GM19372 (cell line): ENCODE data around the gene ERICH6.

Source experiments
- ATAC-seq: cut with Tn5 transposase; IDR thresholded peaks from one replicate; pipeline ENCODE4 v1.9.1; 2021; ENCODE audit warnings: mild to moderate bottlenecking, low read depth, moderate library complexity; ENCODE audit not compliant: unreplicated experiment

ERICH6 gene

DNA sequence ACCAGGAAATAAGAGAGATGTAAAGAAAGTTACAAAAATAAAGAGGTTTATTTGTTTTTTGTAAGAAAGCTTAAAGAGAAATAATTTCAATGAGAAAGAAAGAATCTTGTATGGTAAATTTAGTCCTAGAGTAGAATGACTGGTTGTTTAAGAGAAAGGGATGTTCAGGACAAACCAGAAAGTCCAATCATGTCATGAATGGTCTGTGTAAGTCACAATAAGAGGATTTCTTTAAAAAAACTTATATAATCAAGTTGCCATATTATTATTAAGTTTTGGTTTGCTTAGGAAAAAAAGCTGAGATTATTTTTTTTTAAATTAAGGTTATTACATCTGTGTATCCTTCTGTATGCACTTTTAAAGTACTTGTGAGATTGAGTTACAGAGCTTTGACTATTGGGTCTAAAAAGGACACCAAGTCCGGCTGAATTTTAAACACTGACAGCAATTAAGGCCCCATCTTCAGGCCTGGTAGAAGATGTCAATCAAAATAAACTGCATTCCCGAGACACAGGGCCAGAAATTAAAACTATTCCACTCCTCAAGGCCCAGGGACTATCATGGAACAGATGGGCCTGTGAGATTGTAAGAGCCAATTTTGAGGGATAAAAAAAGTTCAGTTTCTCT is 12.2 kb downstream of the ERICH6 start:
- no peak for ATAC-seq

DNA sequence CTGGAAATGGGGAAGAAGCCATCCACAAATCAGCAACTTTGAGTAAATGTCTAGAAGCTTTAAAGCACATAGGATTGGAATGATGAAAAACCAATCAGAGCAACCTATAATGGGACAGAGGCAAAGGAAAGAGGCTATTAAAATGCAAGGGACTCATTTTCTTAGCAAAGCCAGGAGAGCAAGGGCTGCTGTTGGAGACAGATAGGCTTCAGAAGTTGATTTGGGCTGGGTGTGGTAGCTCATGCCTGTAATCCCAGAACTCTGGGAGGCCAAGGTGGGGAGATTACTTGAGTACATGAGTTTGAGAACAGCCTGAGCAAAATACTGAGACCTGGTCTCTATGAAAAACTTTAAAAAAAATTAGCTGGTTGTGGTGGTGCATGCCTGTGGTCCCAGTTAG is 16.1 kb downstream of the ERICH6 start:
- no peak for ATAC-seq

DNA sequence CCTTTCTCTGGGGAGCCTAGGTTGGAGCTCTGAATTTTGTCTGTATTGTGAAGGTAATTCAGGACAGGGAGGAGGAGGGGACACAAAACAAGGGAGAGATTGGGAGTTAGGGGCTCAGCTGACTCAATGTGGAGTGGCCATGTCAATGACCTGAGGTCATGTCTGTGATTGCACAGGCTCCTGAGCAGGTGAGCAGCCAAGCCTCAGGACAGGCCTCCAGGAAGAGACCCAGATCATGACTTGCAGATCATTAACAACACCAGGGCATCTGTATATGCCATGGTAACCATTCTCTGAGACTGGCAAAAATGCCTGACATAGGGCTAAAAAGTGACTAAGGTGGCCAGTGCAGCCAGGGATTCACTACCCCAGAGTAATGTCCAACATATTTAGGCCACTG is 20.9 kb downstream of the ERICH6 start:
- no peak for ATAC-seq

DNA sequence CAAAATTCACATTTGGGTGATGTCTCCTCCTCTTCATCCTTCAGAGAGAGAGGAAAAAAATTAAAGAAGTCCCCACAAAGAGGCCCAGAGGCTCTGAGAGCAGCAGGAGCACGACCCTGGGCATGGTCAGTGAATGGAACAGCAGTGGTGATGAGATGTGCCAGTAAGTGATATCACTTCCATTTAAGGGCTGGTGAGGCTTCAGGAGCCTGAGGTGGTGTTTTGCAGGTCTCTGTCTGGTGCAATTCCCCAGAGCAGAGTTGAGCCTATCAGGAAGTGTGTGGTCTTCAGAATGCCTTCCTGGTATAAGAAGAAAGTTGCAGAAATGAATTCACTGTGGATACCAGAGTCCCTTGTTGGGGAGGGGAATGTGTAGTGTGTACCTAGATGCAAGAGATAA is 21.4 kb downstream of the ERICH6 start:
- no peak for ATAC-seq

DNA sequence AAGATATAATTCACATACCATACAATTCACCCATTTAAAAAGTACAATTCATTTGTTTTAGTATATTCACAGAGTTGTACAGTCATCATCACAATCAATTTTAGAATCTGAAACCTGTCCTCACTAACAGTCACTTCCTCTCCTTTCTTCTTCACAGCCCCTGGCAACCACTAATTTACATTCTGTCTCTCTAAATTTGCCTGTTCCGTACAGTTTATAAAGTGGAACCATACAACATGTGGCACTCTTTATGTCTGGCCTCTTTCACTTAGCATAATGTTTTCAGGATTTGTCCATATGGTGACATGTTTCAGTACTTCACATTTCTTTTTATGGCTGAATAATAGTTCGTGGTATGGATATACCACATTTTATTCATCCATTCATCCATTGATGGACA is 22.7 kb downstream of the ERICH6 start:
- ATAC-seq = peak; percentile 84

DNA sequence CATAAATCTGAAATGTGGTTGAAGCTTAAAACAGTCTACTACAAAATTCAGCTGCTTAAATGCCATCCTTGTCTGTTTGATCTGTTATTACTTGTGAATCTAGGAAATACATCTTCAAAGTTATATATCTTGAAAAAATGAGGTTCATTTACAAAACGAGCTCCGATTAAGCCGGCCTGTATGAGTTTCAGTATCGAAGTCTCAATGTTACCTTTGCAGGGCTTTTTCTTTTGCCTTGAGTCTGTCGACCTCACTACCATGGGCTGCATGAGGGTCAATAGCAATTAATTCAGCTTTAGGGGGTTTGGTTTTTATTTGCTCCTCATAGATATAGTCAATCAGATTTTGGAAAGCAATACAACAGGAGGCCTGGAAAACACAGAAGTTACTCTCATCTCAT is 23.2 kb downstream of the ERICH6 start:
- ATAC-seq = peak; percentile 14

DNA sequence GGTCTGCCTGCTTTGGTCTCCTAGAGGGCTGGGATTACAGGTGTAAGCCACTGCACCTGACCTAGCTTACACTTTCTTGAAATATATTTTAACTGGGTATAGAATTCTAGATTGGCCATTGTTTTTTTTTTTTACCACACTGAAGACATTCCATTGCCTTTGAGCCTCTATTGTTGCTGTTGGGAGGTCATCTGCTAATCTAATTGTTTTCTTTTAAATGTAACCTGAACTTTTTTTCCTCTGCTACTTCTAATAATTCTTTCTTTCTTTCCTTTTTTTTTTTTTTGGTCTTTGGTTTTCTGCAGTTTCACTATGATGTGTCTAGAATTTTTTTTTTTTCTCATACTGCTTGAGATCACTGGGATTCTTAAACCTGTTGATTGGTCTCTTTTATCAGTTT is 28.1 kb downstream of the ERICH6 start:
- no peak for ATAC-seq

DNA sequence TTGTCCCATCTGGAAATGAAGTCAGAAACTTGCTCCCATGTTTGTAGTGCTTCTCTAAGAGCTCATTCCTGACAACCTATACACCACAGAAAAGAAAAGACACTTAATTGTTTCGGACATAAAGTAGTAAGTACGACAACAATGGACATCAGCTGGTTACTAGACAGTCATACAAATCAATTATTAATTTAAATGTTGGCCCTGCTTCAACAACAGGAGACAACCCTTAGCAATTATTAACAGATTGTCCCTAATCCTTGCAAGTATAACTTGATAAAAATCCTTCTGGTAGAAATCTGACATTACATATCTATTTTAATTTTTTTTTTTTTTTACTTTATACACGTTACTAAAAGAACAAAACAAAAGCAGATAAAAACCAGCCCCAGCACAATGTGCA is 29.8 kb downstream of the ERICH6 start:
- ATAC-seq = no peak

DNA sequence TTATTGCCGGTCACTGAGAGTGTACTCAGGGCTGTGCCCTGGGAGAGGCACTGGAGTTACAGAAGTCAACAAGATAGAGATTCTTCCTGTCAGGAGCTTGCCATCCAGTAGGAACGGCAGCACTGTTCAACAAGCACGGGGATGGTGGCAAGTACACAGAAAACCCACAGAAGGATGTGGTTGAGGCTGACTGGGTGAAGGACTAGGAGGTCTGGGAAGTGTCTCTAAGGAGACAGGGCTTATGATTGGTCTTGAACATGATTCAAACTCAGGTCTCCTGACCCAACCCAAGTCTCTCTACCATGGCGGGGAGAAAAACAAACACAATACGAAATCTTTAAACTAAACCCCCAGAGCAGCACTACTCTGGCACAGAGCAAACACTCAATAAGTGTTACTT is 37.6 kb downstream of the ERICH6 start:
- ATAC-seq = no peak

DNA sequence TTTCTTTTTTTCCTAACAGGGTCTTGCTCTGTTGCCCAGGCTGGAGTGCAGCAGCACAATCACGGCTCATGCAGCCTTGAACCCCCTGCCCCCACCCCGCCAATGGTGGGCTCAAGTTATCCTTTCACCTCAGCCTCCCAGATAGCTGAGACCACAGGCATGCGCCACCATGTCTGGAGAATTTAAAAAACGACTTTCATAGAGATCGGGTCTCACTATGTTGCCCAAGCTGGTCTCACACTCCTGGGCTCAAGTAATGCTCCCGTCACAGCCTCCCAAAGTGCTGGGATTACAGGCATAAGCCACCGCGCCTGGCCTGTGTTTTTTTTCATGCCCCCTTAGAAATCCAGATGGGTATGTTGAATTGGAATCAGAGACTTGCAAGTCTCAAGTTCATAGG is 40.3 kb downstream of the ERICH6 start:
- ATAC-seq = no peak

DNA sequence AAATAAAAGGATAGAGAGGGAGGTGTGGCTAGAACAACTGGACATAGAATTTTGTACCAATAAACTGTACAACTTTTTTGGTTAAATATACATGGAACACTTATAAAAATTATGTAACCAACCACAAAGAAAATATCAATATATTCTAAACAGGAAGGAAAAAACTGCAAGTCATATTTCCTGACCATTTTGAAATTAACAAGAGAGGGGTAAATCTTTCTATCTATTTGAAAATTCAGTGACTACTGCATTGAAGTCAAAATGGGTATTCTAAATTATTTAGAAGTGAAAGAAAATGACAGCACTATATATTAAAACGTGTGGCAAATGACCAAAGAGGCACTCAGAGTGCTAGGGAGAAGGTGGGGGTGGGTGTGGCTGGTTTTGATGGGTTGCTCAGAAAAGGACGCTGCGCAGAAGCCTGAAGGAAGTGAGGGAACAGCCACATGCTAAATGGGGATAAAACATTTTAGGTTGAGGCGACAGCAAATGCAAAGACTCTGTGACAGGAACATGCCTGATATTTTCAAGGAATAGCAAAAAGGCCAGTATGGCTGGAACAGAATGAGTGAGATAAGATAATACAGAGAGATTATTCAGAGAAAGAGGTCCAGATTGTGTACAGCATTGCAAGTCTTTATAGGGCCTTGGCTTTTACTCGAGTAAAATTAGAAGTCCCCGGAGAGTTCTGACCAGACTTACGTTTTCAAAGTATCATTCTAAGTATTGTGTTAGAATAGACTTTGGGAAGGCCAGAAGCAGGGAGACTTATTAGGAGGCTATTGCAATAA is 41.1 kb downstream of the ERICH6 start:
- ATAC-seq = no peak

DNA sequence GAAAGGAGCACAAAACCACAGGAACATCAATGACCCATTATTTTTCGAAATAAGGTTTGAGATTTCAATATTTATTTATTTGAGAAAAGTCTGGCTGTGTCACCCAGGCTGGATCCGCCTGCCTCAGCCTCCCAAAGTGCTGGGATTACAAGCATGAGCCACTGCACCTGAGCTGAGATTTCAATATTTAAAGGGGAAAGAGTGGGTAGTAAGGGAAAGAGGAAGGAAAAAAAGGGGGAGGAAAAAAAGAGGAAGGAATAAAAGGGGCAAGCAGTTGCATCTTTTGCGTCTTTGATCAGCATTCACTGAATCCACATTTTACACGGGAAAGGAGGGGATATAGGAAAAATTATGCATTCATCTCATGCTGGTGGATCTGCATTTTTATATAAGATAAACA is 47.4 kb downstream of the ERICH6 start:
- no peak for ATAC-seq

DNA sequence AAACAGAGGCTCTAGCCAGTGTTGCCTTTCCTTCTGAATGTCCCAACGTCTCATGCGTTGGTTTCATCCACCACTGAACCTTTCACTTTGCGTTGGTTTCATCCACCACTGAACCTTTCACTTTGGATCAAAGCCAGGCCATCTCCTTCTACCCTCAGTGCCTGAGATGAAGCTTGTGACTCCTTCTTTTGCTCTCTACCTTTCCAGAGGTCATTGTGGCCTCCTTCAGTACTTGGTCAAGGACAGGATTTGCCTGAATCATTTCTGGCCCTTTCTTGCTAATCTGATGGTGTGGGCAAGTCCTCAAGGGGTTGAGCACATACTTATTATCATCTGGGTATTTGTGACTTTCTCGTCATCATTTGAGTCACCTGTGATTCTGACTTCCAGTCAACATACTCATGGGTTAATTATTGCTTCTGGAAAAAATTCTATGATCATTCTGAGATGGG is 50.6 kb downstream of the ERICH6 start:
- no peak for ATAC-seq

DNA sequence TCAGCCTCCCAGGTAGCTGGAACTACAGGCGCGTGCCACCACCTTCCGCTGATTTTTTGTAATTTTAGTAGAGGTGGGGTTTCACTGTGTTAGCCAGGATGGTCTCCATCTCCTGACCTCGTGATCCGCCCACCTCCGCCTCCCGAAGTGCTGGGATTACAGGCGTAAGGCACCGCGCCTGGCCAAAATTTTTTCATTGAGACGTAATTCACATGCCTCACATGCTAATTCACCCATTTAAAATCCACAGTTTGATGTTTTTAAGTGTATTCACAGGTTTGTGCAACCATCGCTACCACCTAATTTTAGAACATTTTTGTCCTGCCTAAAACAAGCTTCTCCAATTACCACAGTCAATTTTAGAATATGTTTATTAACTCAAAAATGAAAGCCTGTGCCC is 63.5 kb downstream of the ERICH6 start:
- no peak for ATAC-seq

DNA sequence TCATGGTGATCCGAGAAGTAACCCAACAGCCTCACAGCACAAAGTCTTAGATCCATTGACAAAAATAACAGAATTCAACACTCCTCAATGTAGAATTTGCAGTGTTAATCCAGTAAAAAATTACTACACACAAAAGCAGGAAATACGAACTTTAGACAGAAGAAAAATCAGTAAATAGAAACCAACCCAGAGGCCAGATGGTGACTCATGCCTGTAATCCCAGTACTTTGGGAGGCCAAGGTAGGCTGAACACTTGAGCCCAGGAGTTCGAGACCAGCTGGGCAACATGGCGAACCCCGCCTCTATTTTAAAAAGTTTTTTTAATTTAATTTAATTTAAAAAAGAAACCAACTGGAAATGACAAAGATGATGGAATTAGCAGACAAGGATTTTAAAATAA is 64.5 kb downstream of the ERICH6 start:
- ATAC-seq = no peak

DNA sequence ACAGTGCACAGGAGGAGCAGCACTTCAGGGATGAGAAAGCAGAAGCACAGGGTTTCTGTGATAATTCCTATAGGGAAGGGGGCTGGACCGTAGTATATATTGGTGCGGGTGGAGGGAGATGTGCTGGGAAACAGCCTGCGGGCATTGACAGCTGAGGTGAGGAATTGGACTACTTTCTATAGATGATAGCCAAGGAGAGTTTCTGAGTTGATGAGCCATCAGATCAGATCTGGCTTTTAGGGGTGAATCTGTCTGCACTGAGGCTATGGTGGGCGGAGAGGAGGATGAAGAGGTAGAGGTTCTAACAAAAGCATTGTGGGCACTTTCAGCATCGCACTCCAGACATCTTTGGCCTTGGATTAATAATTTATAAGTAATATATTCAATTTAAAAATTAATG is 67.5 kb downstream of the ERICH6 start:
- no peak for ATAC-seq

DNA sequence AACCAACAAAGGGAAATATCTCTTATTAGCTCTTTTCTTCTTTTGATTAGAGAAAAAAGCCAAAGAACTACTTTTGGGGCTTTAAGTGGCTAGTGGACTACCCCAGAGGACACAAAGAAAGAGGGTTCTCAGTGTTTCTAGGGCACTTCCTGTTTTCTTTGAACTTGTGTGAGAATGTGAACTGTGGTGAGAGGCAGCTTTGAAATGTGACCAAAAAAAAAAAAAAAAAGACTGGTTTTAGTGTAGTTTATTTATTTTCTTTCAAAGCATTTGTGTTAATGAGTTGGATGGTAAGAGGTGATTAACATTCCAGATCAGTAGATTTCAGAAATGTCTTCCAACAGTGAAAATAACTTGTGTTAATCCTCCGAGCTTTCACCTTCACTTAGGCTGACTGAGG is 68.2 kb downstream of the ERICH6 start:
- ATAC-seq = no peak

DNA sequence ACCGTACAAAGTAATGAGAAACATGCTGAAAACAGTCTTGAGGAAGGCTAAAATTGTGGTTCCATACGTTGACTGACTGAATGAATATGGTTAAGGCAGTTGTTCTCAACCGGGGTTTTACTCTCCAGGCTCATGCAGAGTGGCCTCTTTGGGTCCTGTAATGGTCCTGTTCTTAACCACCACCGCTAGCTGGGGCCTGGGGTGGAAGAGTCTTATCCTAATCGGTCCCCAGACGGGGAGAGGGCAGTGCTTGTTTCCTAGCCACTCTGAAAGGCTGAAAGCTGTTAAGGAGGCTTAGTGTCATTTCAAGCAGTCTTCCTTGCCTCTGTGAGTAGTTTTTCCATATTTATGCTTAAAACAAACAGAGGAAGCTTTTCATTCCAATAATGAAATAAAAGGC is 68.6 kb downstream of the ERICH6 start:
- ATAC-seq = no peak

DNA sequence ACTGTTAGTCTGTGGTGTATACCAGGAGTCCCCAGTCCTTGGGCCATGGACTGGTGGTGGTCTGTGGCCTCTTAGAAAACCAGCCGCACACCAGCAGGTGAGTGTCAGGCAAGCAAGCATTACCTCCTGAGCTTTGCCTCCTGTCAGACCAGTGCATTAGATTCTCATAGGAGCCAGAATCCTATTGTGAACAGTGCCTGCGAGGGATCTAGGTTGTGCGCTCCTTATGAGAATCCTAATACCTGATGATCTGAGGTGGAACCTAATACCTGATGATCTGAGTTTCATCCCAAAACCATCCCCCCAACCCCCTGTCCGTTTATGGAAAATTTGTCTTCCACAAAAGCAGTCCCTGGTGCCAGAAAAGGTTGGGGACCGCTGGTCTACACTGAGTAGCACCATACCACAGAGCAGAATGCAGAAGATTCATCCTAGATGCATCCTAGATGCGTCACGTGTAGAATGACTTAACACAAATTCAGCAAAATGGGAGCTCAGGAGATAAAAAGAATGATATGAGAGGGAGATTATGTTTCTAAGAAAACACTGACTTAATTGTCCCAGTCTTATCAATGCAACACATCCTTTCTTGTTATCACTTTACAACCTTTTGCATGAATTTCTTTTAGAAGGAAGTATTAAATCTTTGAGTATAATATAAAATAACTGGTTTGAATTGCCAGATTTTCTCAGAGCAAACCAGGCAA is 72.1 kb downstream of the ERICH6 start:
- no peak for ATAC-seq

DNA sequence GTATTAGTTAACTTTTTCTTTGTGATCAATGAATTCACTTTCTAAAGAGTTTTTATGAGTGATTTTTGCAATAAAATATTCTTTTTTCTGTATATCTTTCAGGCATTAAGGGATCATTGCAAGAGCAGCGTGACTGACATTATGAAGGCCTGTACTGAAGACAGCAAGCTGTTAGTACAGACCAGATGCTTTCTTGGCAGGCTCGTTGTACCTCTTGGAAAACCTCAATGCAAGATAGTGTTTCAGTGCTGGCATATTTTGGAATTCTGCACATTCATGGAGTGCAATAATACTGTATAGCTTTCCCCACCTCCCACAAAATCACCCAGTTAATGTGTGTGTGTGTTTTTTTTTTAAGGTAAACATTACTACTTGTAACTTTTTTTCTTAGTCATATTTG is 76.2 kb downstream of the ERICH6 start:
- ATAC-seq = no peak

DNA sequence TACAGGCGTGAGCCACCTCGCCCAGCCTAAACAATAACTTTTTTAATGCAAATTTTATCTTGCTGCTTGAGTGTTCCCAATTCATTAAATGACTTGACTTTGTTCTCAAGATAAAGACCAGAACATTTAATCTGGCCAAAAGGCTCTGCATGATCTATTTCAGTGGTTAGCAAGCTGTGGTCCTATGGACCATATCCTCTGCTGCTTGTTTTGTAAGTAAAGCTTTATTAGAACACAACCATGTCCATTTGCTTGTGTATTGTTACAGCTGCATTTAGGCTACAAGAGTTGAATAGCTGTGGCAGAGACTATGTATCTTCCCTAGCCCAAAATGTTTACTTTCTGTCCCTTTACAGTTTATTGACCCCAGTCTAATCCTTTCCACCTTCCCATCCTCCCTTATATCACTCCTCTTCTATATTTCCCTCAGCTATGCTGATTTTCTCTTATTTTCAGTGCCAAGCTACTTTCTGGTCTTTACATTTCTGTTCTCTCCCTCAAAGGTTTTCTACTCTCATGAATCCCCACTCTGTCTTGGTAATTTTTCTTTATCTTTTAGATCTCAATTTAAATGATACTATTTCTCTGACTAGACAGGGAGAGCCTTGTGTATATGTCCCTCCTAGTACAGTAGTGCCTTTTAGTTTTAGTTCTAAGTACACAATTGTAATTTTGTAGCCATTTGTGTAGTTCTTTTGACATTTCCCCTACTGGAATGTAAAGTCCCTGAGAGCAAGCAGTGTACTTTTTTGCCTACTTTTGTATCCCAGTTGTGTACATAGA is 77.4 kb downstream of the ERICH6 start:
- no peak for ATAC-seq
